GM18498 (cell line): ENCODE results near the gene CLIC4.

Experiments used
- ATAC-seq: cut with Tn5 transposase; IDR thresholded peaks from one replicate; pipeline ENCODE4 v1.9.1; 2021; ENCODE audit warnings: mild to moderate bottlenecking, moderate library complexity; ENCODE audit not compliant: unreplicated experiment

Gene CLIC4

DNA sequence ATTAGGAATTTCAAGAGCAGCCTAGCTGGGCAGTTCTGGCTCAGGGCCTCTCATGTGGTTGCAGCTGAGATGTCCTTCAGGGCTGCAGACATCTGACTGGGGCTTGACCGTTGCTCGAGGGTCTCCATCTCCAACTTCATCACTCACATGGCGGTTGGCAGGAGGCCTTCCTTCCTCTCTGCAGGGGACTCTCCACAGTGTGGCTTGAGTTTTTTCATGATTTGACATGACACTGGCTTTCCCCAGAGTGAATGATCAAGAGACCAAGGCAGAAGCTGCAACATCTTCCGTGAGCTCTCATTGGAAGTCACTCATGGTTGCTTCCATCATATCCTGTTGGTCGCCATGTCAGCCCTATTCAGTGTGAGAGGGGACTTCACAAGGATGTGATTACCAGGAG, 110.2 kb downstream of the CLIC4 start:
- no peak for ATAC-seq

DNA sequence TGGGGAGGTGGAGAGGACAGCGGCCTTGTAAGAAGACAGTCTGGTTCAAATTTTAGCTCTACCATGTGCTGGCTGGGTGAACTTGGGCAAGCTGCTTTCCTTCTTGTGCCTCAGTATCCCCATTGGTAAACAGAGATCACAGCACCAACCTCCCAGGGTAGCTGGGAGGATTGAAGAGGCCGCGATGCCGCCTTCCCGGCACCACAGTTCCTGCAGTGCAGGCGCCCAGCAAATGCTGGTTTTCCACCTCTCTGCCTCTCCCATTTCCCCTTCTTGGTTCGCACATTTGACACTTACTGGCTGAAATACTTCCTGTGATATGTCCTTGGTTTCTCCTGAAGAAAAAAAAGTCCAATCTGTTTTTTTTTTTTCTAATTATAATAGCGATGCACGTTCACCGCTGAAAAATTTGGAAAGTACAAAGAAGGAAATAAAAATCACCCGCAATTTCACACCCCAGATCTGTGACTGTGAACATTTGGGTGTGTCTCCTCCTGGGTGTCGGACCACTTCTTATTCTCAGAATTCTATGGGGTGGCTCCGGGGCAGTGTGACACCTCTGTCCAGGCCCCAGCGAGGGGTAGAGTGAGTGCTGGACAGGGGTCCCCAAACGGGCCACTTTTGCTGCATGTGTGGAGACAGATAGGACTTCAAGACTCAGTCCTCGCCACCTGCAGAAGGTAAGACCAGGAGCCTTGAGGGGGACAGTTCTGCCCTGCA, 111.7 kb downstream of the CLIC4 start:
- no peak for ATAC-seq

- ATAC-seq = no peak
Observed at GRCh38 chr1:24857507-24858133, 112.4 kb downstream of the CLIC4 start.

DNA sequence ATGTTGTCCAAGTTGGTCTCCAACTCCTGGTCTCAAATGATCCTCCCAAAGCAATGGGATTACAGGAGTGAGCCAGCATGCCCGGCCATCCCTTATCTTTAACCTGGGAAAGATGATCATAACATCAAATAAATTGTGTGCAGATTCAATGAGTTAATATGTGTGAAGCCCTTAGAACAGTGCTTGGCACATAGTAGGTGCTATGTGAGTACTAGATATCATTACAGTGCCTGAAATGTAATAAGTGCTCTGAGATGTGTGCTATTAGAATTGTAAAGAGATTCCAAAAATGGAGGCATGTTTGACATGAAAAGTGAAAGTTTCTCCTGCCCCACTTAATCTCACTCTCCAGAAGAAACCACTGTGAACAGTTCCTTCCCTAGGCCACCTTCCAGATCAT, 113.0 kb downstream of the CLIC4 start:
- no peak for ATAC-seq

GRCh38 chr1:24859063-24860010, 114.1 kb downstream of the CLIC4 start:
- ATAC-seq = no peak

DNA sequence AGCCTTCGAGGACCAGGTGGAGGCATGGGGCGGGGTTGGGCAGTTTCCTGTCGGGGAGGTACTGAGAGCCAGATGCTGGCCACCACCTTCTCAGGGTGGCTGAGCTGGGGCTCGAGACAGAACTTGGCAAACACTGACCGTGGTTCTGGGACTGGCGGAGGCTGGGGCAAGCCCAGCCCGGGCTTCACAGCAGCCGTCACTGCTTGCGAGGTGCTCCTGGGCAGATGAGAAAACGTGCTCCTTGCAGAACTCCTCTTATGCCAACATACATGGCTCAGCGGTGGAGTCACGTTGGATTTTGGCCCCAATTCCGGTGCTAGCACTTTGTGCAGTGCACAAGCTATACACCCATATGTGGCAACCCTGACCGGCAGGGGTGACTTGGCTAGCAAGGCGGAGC, 115.6 kb downstream of the CLIC4 start:
- no peak for ATAC-seq

- ATAC-seq = no peak
Observed at GRCh38 chr1:24861821-24862727, 116.8 kb downstream of the CLIC4 start.

DNA sequence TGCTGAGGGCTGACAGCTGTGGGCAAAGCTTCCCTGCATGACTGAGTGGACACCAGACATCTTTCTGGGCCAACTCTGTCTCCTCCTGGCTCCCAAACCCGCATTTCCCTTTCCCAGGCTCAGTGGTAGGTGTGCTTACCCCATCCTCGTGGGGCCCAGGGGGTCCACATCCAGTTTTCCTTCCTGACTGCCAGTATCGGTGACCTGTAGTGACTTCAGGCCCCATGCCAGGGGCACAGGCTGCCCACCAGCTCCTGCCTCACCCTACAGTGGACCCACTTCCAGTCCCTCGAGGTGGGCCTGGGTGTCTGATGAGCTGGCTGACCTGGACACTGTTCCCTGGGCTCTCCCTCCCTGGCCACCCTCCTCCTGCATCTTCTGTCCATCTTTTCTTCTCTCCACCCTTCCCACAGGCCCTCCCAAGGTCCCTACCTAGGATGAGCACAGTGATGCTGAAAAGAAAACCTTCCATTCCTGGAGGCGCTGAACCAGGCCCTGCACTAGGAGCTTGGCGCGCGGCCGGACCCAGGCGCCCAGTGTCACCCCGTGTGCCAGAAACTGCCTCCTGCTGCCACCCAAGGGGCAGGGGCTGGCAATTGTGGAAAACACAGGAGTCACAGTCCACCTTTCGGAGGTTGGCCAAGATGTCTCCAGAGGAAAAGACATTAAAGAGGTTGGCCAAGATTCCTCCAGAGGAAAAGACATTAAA, 117.7 kb downstream of the CLIC4 start:
- no peak for ATAC-seq

DNA sequence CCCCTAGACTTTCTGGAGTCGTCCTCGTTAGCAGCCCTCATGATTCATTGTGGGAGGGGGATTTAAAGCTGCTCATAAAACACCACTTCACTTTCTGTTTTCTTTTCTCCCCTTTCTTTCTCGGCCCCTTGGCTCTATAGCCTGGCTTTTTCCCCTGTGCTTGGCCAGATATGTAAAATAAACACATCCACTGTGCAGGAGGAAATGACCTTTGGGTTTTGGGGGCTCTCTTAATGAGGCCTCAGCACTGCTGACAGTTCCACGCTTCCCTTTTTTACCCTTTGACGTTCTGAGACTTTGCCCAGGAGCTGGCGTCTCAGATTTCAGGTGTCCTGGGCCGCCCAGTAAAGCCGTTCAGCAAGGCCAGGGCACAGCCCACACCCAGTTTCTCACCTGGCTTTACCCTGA, 119.1 kb downstream of the CLIC4 start:
- no peak for ATAC-seq

DNA sequence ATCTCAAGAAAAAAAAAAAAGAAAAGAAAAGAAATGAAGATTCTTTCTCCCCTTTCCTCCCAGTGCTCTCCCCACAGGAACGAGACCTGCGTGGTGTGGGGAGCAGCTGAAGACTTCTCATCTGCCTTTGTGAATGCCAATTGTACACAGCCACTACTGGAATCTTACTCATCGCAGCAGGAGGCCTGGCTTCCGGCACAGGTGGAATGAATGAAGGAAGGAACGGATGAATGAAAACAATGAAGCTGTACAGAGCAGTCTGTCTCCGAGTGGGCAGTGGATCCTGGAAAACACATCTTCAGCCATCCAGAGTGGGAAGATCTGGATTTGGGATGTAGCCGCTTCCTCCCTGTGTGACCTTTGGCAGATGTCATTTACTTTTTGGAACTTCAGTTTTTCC, 119.9 kb downstream of the CLIC4 start:
- no peak for ATAC-seq

DNA sequence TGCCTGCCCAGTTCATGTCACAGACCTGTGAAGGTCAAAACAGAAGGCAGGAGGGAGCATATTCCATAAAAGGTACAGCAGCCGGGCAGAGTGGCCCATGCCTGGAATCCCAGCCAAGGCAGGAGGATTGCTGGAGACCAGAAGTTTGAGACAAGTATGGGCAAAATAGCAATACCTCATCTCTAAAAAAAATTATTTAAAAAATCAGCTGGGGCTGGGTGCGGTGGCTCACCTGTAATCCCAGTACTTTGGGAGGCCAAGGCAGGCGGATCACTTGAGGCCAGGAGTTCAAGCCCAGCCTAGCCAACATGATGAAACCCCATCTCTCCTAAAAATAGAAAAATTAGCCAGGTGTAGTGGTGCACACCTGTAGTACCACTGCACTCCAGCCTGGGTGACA, 120.3 kb downstream of the CLIC4 start:
- ATAC-seq = no peak

- no peak for ATAC-seq
Observed at GRCh38 chr1:24866211-24867083, 121.2 kb downstream of the CLIC4 start.

DNA sequence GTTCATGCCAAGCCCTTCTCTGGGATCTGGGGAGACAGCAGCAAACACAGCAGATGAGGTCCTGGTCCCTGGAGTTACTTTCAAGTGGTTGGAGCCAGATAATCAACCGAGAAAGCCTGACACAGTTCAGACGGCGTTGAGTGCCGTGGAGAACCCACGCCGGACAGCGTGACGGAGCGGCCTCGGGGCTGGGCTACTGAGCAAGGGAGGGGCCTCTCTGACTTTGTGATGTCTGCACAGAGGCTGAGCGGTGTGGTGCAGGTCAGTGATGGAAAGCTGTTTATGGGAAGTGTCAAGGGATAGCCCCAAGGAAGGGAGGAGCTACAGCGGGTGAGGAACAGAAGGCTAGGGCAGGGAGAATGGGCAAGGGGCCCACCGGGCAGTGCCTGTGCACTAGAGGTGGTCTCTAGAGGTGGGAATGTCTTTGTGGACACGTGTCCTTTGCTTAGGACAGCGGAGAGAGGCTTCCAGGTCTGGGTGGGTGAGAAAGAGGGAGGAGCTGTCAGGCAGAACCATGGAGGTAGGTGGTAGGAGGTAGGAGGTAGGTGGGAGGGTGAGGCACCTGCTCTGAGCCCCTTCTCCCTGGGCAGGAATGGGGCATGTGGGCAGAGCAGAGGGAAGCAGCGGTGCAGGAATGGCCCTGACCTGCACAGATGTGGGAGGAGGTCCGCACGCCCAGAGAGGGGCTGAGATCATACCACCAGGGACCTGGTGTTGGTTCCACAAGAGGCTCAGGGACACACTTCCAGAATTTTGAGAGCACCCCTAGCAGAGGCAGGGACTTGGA, 122.0 kb downstream of the CLIC4 start:
- ATAC-seq = no peak

- ATAC-seq = no peak
Observed at GRCh38 chr1:24868016-24868875, 123.0 kb downstream of the CLIC4 start.

DNA sequence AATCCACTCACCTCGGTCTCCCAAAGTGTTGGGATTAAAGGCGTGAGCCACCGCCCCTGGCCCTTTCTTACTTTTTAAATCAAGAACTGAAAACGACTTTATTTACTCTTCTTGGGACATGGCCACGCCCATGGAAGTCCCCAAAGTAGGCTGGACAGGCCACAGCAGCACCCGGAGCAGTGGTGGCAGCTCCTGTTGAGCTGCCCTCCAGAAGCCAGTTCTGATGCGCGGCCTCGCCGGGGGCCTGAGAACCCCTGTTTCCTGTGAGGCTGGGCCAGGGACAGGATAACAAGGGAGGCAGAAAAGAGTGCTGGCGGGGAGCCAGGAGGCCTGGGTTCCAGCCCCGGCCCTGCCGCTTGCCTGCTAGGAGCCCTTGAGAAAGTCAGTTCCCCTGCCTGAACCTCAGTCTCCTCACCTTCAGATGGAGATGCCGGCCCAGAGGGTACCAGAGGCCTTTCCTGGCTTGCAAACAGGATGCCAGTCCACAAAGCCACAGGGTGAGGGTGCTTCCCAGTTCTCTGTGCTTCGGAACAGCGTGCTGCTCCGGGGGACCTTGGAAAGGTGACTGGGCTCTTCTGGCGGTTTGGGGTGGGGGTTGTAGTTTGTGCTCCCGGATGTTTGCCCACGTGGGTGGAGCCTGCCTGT, 125.4 kb downstream of the CLIC4 start:
- ATAC-seq = no peak

GRCh38 chr1:24871306-24871901, 126.2 kb downstream of the CLIC4 start:
- no peak for ATAC-seq
